ENCODE measurements around the gene INTS6.

- no peak for TF ChIP-seq CTCF (IDR thresholded peaks at IDR 0.05)
- no peak for TF ChIP-seq POLR2A (IDR thresholded peaks at IDR 0.05)
Observed at GRCh38 chr13:51322826-51323225, 130.0 kb downstream of the INTS6 start.
